Suprapubic skin (tissue), 3 donors: ENCODE measurements around the gene MOSMO.

ENCODE experiments used
- POLR2A ChIP-seq, 2 donors: fragments of 450-650 bp; IDR thresholded peaks; one replicate each; pipeline ENCODE4 v1.6.1; 2017; ENCODE audit warnings: antibody characterized with exemption in 2 of 2, mild to moderate bottlenecking in 2 of 2, moderate library complexity in 2 of 2
- TF ChIP-seq, protein P1 (sequence below), 2 donors: fragments of 200-600 bp in 1 of 2; fragments of 450-650 bp in 1 of 2; sonication (generic) in 1 of 2; IDR thresholded peaks; one replicate each; pipeline ENCODE4 v1.5.1; 2016 to 2019; ENCODE audit warnings: antibody characterized with exemption in 2 of 2, mild to moderate bottlenecking in 1 of 2, moderate library complexity in 1 of 2

DNA sequence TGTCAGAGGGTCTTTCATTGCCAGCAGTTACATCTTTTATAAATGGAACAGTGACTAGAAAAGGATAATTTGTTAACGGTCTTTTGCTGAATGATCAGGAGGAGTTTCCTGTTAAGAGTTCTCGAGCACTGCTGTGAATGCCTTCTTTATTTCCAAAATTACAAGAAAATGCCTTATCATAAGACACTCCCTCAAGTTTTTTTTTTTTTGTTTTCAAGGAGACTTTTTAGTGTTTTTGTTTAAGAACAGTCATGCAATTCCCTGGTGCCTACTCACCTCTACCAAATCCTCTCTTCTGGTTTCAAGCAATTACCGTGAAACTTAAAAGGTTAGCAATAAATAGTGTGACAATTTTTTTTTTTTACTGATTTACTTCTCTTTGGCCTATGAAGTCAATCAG is 65.4 kb downstream of the MOSMO start:
- TF ChIP-seq POLR2A (IDR thresholded peaks at IDR 0.05): no peak
- TF ChIP-seq, protein P1, sequence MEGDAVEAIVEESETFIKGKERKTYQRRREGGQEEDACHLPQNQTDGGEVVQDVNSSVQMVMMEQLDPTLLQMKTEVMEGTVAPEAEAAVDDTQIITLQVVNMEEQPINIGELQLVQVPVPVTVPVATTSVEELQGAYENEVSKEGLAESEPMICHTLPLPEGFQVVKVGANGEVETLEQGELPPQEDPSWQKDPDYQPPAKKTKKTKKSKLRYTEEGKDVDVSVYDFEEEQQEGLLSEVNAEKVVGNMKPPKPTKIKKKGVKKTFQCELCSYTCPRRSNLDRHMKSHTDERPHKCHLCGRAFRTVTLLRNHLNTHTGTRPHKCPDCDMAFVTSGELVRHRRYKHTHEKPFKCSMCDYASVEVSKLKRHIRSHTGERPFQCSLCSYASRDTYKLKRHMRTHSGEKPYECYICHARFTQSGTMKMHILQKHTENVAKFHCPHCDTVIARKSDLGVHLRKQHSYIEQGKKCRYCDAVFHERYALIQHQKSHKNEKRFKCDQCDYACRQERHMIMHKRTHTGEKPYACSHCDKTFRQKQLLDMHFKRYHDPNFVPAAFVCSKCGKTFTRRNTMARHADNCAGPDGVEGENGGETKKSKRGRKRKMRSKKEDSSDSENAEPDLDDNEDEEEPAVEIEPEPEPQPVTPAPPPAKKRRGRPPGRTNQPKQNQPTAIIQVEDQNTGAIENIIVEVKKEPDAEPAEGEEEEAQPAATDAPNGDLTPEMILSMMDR (IDR thresholded peaks at IDR 0.05): no peak
